ENCODE results near the gene PARP8.
"Not testable (repeated sequence)": the region's sequence is repeated elsewhere in the genome, so short reads cannot be mapped to it uniquely, and the experiment has no call there.

Gene PARP8

DNA sequence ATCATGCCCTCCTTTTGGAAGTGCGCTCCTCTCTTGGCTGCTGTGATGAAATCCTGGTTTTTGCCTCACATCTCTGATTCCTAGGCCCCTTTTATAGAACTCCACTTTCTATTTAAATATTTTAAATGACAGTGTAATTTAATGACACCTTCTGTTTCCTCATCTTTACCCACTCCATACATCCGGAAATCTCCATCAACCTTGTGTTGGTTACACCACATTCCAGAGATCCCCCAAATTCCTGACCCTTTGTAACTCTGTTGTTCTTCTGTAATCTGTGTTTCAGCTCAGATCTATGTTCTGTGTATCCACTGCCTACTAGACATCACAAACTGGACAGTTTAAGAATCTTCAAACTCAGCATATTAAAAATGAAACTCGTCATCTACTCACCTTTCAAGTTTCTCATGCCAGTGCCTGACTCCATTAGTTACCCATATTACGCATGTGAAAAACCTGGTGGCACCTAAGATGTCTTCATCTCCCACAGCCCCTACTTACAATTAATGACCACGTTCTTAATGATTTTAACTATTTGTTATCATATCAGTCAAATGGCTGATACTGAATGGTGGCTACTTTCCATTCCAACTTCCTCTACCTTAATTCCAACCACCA is 25.1 kb downstream of the PARP8 start:
- DNase-seq, result no peak

DNA sequence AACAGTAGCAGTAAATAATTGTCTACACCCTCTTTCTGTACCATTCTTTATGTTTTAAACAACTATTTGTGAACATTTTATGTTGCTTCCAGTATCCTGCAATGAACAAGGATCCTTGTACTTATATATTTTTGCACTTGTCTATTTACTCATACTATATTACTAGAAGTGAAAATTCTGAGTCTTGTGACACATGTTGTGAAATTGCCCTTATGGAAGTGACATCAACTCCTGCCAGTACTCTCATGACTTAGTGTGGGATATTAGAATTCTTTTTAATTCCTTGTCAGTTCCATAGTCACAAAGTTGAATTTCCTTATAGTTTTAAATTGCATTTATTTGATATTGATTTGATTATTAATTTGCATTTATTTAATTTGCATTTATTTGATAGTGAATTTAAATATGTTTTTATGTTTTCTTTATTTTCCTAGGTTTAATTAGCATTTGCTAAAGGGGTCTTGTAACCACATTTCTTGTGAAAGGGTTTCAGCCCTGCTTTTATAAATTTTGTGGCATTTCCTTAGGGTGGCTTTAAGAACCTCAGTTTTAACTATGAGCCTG is 27.7 kb downstream of the PARP8 start:
- DNase-seq, result no peak

DNA sequence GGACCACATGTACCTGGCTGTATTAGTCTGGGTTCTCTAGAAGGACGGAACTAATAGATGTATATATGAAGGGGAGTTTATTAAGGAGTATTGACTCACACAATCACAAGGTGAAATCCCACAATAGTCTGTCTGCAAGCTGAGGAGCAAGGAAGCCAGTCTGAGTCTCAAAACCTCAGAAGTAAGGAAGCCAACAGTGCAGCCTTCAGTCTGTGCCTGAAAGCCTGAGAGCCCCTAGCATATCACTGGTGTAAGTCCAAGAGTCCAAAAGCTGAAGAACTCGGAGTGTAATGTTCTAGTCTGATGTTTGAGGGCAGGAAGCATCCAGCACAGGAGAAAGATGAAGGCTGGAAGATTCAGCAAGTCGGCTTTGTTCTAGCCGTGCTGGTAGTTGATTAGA is 28.2 kb downstream of the PARP8 start:
- DNase-seq, result not testable (repeated sequence)

DNA sequence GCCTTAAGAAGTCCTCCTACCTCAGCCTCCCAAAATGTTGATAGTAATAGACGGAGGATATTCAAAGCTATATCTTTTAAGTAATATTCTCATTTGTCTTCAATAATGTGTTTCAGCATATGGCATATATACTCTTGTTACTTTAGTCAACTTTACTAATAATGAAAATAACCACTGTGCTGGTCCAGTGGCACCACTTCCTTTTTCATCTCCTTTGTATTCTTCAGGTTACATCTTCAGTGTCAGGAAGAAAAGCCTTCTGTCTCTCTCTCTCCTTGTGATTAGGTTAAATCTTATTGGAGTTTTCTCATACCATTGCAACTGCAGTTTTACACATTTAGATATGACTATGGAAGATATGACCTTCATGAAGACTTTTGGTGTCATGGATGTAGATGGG is 31.3 kb downstream of the PARP8 start:
- DNase-seq, result no peak

DNA sequence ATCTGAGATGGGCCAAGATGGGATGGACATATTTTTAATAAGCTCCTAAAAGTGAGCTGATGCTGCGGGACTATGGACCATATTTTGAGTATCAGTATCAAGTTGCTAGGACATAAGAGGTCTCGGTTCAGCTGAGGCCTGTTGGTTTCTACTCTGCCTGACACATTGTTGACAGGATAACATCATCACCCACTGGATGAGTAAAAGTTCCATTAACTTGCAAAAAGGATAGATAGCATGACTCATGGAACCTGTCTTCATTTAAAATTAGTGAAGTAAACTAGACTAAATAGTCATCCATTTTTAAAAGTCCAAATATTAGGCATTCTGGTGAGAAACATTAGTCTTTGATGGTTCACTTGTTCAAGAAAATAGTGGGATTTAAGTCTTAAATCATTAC is 33.3 kb downstream of the PARP8 start:
- DNase-seq, result peak; percentile 45

DNA sequence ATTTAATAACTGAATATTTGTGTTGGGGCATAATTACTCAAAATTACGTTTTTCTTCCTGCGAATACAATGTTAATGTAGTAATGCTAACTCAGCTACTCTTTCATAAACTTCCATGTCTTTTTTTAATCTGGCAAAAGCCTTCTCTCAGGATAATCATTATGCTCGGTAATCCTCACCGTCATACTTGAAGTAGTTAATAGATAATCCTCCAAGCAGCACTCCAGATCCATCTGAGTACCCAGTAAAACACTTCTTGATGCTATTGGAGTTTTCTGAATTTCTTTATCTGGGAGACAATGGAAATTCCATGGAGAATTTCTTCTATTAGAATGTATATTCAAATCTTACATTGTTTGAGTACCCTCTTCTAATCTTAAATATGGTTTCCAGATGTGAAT is 34.3 kb downstream of the PARP8 start:
- DNase-seq, result no peak

DNA sequence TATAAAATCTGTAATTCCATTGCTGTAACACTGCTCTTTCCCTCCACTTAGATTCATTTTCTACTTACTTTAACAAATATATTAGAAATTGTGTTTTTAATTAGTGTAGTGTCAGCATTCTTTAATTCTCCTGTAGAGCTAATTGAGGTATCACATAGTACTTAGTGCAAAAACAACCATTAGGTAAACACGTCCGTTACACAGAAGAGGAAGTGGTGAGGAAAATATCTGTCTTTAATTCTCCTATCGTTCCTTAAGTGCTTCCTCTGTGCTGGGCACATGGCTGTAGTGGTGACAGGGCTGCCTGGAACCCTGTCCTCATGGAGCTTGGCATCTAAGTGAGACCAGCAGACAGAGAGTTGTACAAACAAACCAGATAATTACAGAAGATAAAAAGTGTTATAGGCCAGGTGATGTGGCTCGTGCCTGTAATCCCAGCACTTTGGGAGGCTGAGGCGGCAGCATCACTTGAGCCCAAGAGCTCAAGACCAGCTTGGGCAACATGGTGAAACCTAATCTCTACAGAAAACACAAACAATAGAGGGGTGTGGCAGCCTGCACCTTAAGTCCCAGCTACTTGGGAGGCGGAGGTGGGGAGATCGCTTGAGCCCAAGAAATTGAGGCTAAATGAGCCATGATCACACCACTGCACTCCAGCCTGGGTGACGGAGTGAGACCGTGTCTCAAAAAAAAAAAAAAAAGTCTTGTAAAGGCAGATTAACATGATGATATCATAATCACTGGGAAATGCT is 36.4 kb downstream of the PARP8 start:
- DNase-seq, result no peak

DNA sequence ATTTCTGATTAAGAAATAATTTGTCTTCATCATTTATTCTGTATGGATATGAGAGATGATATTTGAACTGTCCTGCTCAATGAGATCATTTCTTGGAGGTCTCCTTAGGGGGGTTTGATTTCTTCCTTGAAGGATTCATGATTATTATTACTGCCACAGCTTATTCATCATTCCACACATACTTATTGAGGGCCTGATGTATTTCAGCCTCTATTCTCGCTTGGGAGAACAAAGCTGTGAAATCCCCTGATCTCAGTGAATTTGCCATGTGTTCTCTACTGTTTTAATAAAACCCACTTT is 36.9 kb downstream of the PARP8 start:
- DNase-seq, result no peak

DNA sequence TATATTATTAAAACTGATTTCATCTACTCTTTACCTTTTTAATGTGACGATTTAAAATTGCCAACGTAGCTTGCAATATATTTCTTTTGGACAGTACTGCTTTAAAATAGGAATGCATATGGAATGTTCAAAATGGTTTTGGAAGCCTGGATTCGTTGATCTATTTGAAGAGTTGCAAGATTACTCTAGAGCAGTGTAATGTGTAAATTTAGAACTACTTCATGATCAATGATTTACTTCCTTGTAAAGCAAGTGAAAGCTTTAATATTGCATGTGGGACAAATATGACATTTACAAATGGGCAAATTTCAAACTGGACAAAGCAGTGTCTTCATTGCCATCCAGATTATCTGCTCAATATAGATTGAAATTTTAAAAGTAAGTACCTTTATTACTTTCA is 38.3 kb downstream of the PARP8 start:
- no peak for DNase-seq

DNA sequence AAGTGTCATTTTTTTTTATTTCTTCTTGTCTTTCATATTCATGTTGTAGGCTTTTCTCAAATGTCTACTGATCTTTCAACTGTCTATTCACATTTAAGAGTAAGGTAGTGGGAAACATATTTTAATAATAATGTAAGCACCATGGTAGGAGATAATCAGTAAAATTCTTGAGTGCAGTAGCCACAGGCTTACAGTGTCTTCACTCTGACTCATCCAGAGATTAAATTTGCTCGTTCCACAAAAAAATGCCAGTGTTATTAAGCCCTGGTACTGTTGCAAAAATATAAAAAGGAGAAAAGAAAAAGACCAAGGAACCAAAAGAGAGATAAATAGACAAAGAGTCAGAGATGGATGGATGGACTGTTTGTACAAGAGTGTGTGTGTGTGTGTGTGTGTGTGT is 43.0 kb downstream of the PARP8 start:
- DNase-seq, result no peak

DNA sequence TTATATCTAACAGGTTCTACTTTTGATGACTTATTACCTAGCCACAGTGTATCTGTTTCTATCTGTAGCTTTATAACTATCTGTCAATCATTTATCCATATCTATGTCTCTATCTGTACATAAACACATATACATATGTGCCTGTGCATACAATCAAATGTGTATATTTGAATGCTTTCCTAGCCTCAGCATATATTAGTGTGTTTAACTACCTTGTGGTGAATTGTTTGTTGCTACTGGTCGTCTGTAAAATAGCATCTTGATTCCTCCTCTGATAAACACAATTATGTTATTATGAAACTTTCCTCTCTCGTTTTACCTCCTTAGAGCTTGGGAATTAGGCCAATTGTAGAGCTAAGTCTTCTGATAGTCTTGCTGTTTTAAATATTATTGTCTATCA is 44.4 kb downstream of the PARP8 start:
- no peak for DNase-seq

DNA sequence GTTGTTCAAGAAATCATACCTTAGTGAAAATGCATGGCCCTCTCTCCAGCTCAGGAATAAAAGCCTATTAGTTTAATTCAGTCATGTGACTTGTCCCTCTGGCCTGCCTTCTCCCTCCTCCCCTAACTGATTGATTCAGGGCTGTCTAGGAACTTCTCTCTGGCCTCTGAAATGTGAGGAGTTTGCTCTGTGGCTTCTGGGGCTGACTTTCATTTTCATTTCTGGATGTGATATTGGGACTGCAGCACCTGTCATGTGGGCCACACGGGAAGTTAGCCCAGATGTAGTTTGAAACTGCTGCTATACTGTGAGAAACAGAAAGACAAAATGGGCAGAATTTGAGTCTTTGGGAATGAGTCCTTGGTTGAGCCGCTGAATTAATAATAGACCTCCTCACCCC is 44.8 kb downstream of the PARP8 start:
- DNase-seq, result peak; percentile 66

DNA sequence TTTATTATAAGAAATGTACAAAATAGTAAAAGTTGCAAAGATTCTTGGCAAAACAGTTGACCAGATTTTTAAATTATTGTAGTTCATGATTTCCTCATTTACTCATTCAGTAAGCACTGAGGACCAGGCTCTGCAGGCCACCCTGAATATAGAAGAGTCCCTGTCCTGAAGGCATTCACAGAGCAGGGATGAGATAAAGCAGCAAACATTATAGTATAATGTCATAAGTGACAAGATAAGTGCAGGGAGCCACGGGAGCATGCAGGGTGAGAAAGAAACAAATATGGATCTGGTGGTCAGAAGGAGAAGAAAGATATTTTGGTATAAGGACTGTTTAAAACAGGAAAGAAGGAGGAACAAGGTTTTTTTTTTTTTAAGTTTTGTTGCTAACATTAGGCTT is 46.0 kb downstream of the PARP8 start:
- DNase-seq, result no peak

DNA sequence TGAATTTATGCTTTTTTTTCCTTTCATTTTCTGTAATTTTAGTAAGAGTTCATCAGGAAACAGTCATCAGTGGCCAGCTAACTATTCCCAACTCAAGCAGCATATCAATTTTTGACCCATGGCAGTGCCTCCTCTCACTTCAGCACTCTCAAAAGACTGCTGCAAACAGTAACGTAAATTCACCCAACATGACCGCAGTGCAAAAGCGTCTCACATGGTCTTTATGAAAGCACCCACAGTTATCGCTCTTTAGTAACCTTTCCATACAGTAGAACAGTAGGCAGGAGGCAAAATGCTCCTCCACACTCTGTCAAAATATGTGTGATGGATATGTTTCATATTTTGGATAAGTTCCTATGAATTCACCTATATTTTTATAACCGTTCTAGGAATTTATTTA is 48.6 kb downstream of the PARP8 start:
- no peak for DNase-seq

DNA sequence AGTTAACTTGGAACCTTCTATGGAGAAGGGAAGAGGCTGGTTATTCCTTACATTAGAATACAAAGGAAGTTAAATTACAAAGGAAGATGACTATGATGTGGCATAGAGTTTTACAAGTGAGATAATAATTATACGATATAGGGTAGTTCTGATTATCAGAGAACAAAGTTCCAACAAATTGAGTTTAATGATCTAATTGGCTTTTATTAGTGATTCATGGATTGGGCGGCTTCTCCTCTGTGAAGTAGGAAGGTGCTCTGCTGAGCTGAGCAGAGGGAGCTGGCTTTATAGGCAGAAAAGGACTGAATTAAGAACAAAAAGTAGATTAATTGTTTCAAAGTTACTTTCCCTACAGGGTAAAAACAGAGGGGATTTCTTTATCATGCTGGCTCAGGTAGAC is 49.7 kb downstream of the PARP8 start:
- no peak for DNase-seq

DNA sequence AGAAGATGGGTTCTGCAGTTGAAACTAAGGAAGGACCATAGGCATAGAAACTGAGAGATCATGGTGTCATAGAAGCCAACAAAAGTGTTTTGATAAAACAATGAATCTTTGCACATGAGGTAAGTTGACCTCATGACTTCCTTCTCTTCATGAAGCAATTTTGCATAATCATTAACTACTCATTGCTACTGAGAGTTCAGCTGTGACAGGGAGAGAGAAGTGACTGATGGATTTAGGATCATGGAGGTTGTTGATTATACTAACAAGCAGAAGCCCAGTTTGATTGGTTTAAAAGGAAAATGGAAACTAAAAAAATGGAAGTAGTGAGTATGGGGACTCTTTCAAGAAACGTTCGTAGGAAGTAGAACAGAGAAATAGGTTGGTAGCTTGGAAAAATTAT is 51.2 kb downstream of the PARP8 start:
- no peak for DNase-seq

DNA sequence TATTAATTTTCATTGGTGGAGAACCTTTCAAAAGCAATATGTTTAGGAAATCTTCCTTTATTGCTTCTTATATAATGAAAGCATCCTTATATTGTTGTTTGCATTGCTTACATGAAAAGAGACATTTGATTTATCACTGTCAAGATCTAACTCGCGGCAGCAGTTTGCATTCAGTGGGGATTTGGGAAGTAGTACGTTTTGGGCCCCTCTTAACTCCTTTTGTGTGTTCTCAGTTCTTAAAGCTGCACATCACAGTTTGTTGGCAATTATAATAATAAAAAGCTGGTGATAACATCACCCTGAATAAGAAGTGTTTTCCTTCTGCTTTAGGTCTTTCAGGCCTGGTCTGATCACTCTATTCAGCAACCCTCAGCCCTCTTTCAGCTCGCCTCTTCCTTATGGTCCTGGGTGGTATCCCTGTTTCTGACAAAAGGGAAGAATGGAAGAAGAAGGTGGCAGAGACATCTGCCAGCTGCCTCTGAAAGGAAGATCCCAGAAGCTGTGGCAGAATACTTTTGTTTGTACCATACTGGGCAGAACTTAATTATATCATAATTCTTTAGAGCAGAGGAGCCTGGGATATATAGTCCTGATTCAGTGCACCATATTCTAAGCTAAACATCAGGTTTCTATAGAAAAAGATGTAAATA is 53.7 kb downstream of the PARP8 start:
- no peak for DNase-seq

DNA sequence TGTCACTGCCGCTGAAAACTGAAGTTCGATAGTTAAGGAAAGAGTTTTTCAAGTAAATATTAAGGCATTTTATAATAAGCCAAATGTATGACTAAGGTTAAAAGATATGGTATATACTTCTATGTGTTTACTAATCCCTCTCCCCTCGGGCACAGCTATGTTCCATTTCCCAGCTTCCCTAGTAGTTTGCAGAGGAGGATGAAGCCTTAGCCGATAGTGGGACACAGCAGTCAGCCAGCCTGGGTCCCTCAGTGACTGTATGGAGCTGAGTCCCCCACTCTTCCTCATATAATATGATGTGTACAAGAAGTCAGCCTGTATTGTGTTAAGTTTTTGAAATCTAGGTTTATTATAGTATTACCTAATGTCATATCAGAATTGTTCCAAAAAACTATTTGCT is 55.8 kb downstream of the PARP8 start:
- no peak for DNase-seq

DNA sequence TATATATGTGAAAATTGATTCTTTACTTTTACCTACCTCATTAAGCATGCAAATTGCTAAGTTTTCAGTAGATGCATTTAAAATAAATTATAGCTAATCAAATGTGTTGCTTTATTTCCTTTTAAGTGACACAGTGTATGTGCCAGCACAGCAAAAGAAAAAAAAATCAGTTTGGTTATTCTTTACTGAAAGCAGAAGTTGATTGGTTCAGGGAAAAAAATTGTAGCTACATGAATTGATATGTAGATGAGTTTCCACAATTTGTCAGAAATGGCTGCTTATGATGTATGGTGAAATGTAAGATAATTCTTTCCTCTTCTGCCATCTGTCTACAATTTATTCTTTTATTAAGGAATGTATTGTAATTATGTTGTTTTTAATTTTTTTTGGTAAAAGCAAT is 57.8 kb downstream of the PARP8 start:
- DNase-seq, result no peak

DNA sequence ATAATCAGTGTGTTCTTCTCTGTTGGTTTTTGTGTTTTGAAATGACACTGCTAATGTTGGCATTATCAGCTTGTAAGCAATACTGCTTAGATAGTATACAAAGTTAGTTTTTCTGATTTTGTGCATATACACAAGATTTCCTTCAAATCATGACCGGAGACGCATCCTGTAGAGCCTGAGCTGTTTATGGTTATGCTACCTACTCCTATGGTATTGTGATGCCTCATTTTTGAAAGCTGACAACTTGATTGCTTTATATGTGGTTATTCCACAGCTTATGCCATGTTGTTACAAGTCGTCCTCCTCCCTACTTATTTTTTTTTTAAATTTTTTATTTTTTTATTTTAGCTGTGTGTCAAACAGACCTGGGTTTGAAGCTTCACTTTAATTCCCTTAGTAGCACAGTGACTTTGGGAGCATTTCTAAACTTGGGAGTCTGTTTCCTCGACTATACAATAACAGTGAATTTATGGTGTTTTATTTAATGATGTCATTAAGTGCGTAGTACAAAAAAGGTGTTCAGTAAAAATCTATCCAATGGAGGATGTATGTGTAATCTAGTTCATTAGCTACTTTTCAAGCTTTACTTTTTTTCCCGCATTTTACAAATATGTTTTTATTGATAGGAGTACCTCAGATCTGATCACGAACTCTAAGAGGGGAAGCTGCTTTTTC is 59.5 kb downstream of the PARP8 start:
- no peak for DNase-seq

DNA sequence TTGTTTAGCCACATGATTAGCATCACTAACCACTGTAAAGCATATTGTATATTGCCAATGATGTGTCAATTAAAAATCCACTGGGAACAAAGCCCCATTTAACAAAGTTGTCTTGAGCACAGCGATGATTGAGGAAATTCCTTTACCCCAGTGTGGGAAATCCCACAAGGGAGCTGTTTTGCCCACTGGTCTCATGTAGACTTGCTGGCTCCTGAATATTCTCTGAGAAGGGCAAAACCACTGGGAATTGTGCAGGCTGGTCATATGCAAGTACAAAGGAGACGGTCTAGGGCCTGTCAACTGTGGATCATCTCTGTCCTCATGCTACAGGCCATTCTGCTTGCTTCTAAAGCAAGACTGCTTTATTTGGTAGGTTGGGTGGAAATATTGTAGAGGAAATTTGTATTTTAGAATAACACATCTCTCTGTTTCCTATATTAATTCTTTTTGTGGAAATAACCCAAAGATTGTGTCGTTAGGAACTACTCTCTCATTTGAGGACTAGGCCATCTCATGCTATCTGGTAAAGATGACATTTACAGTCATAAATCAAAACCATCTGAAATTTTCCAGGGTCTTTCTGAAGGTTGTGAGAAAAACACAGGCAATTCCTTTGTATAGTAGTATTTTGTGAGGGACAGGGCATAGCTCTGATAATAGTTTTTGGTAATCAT is 60.2 kb downstream of the PARP8 start:
- DNase-seq, result no peak

DNA sequence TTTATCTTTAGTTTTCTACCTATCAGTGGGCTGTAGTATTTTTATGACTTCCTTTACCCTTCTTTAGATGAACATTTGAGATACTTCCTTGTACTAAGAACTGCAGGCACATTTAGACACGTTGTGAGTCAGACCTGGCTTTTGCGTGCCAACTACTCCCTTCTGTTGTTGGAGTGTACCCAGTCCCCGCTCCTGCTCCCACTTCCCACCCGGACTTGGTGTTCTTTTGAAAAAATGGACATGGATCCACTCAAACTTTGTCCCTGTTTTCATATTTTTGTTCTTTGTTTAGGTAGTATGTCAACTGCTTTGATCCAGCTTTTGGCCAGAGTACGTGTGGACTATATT is 60.7 kb downstream of the PARP8 start:
- DNase-seq, result peak; percentile 33

DNA sequence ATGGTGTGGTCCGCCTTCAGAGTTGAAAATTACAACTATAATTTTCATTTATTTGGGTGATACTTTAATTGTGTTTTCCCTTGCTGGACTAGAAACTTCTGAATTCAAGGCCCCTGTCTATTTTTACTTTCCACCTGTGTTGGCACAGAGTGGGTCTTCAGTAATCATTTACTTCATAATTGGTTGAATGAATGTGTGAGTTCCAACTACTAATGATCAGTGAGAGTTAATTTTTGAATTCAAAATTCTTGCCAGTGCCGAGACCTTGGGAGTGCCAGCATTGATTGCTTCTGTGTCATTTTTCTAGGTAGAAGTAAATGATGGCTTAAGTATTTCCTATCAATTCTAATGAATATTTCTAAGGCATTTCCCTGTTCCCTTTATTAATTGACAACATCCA is 61.4 kb downstream of the PARP8 start:
- DNase-seq, result no peak

Data from stimulated activated CD4-positive, alpha-beta T cell treated with anti-CD3 and anti-CD28 coated beads, Interleukin-4, amount 100 ng/mL, for 24 hours (primary cell).